HCT116 (cell line): ENCODE data around the gene EIF4E2. TPM values are rescaled to one million over a fixed set of nuclear protein-coding genes. Genes with fewer than 3 reads are reported as not detected.

Source experiments
- ATAC-seq: fragments of 200-7000 bp; cut with Tn5 transposase; 2 replicates; pipeline ENCODE4 v1.9.1; 2020; ENCODE audit warnings: mild to moderate bottlenecking, moderate library complexity
- BruUV-seq: library from RNA; stranded (reverse); fragments of 400-500 nt; replicated peaks from 2 replicates; lab custom pipeline; 2021; lab: Mats Ljungman, UMichigan
- CTCF ChIA-PET: fragments of 300-600 bp; sonication (Branson Sonifier 250); formaldehyde crosslinking; loops from one replicate; lab custom pipeline; 2021; ENCODE audit warnings: antibody characterized with exemption; lab: Charles Lee
- POLR2A ChIA-PET: fragments of 300-600, 350-600 bp; sonication (Branson Sonifier 250); formaldehyde crosslinking; loops from one replicate; lab custom pipeline; 2021; ENCODE audit warnings: antibody characterized with exemption; lab: Charles Lee
- RAD21 ChIA-PET, 2 experiments: fragments of 300-600 bp; sonication (Branson Sonifier 250); formaldehyde crosslinking; loops; one replicate each; lab custom pipeline; 2023; ENCODE audit warnings: low total read pairs in 2 of 2; ENCODE audit not compliant: uncharacterized antibody in 2 of 2, unreplicated experiment in 2 of 2, low non-redundant PET in 1 of 2; lab: Charles Lee
- DNase-seq: peaks from one replicate; pipeline ENCODE4 v3.0.0-alpha.2; 2010; ENCODE audit warnings: low read depth, low spot score
- H2AFZ ChIP-seq: fragments of 200-600 bp; shearing (Covaris generic), sonication (generic); 2 replicates; pipeline ENCODE4 v1.6.1; 2017; ENCODE audit warnings: low read depth, mixed run types, mixed read lengths, antibody characterized with exemption, low read length; ENCODE audit not compliant: poor library complexity, severe bottlenecking
- H3K27ac ChIP-seq: 2 replicates; pipeline ENCODE4 v1.5.1; 2012; ENCODE audit warnings: low read depth, low read length
- H3K27me3 ChIP-seq: fragments of 200-600 bp; sonication (generic); 2 replicates; pipeline ENCODE4 v1.6.1; 2016; ENCODE audit warnings: mixed run types, low read length, mixed read lengths; ENCODE audit not compliant: insufficient read depth
- H3K36me3 ChIP-seq, 2 experiments: fragments of 200-500 bp in 1 of 2; fragments of 200-600 bp in 1 of 2; sonication (Bioruptor generic) in 1 of 2; sonication (generic) in 1 of 2; 2 replicates each; pipeline versions ENCODE4 v1.5.1 to v1.6.1; 2014 to 2016; ENCODE audit warnings: low read length in 2 of 2, inconsistent platforms in 1 of 2, mixed read lengths in 1 of 2, mixed run types in 1 of 2; ENCODE audit not compliant: insufficient read depth in 2 of 2, control insufficient read depth in 1 of 2
- H3K4me1 ChIP-seq, 2 experiments: fragments of 200-600 bp in 1 of 2; sonication (generic) in 1 of 2; 2 replicates each; pipeline versions ENCODE4 v1.5.1 to v1.6.1; 2012 to 2017; ENCODE audit warnings: low read length in 2 of 2, inconsistent platforms in 1 of 2, mild to moderate bottlenecking in 1 of 2, mixed read lengths in 1 of 2, mixed run types in 1 of 2, moderate library complexity in 1 of 2; ENCODE audit not compliant: insufficient read depth in 2 of 2, control insufficient read depth in 1 of 2
- H3K4me2 ChIP-seq: fragments of 200-600 bp; sonication (generic); 2 replicates; pipeline ENCODE4 v1.6.1; 2017; ENCODE audit warnings: mixed run types, low read length, mixed read lengths
- H3K4me3 ChIP-seq, 2 experiments: fragments of 200-600 bp in 1 of 2; sonication (generic) in 1 of 2; replicated peaks in 1 of 2; 2 replicates each; pipeline ENCODE4 v1.5.1; 2011 to 2016; ENCODE audit warnings: low read length in 2 of 2, control low read depth in 1 of 2, low read depth in 1 of 2, mild to moderate bottlenecking in 1 of 2, mixed read lengths in 1 of 2, mixed run types in 1 of 2
- H3K79me2 ChIP-seq: fragments of 200-600 bp; sonication (generic); 2 replicates; pipeline ENCODE4 v1.6.1; 2017; ENCODE audit warnings: mild to moderate bottlenecking, mixed run types, low read length, moderate library complexity, mixed read lengths; ENCODE audit not compliant: insufficient read depth
- H3K9ac ChIP-seq: fragments of 200-600 bp; sonication (generic); 2 replicates; pipeline ENCODE4 v1.6.1; 2016; ENCODE audit warnings: low read length, mixed read lengths
- H3K9me2 ChIP-seq: fragments of 200-600 bp; sonication (generic), shearing (Covaris generic); 2 replicates; pipeline ENCODE4 v1.6.1; 2017; ENCODE audit warnings: mixed run types, mild to moderate bottlenecking, moderate library complexity; ENCODE audit not compliant: insufficient read depth
- H3K9me3 ChIP-seq, 2 experiments: fragments of 200-500 bp in 1 of 2; fragments of 200-600 bp in 1 of 2; sonication (Bioruptor generic) in 1 of 2; sonication (generic) in 1 of 2; 2 replicates each; pipeline ENCODE4 v1.6.1; 2014 to 2017; ENCODE audit warnings: low read length in 2 of 2, mixed read lengths in 2 of 2, inconsistent platforms in 1 of 2, low read depth in 1 of 2, mild to moderate bottlenecking in 1 of 2, mixed run types in 1 of 2, moderate library complexity in 1 of 2; ENCODE audit not compliant: control insufficient read depth in 1 of 2, insufficient read depth in 1 of 2
- H4K20me1 ChIP-seq: fragments of 200-600 bp; sonication (generic), shearing (Covaris generic); 2 replicates; pipeline ENCODE4 v1.6.1; 2017; ENCODE audit warnings: mixed run types, mild to moderate bottlenecking, moderate library complexity; ENCODE audit not compliant: insufficient read depth
- ATF3 ChIP-seq: IDR thresholded peaks from 2 replicates; pipeline ENCODE4 v1.6.1; 2012
- CBX3 ChIP-seq: IDR thresholded peaks from 2 replicates; pipeline ENCODE4 v1.6.1; 2012; ENCODE audit warnings: low read depth
- CTCF ChIP-seq, 3 experiments: fragments of 200-600 bp in 1 of 3; sonication (generic) in 1 of 3; IDR thresholded peaks in 2 of 3; conservative IDR thresholded peaks in 1 of 3; 2 replicates each; pipeline ENCODE4 v1.5.1; 2012 to 2017; ENCODE audit warnings: low read depth in 2 of 3, low read length in 2 of 3, antibody characterized with exemption in 1 of 3, borderline replicate concordance in 1 of 3, control low read depth in 1 of 3, mild to moderate bottlenecking in 1 of 3, mixed read lengths in 1 of 3, mixed run types in 1 of 3, moderate library complexity in 1 of 3; ENCODE audit not compliant: insufficient read depth in 1 of 3
- EGR1 ChIP-seq: IDR thresholded peaks from 2 replicates; pipeline ENCODE4 v1.6.1; 2012; ENCODE audit warnings: low read depth
- EZH2 ChIP-seq: fragments of 200-600 bp; sonication (generic); IDR thresholded peaks from 2 replicates; pipeline ENCODE4 v1.6.1; 2017; ENCODE audit warnings: antibody characterized with exemption, mixed run types
- EZH2phosphoT487 ChIP-seq: fragments of 200-600 bp; IDR thresholded peaks from 2 replicates; pipeline ENCODE4 v1.6.1; 2018; ENCODE audit warnings: antibody characterized with exemption, borderline replicate concordance
- FOSL1 ChIP-seq: IDR thresholded peaks from 2 replicates; pipeline ENCODE4 v1.6.1; 2012; ENCODE audit warnings: low read depth
- POLR2A ChIP-seq: IDR thresholded peaks from 2 replicates; pipeline ENCODE4 v1.7.0; 2011; ENCODE audit warnings: borderline replicate concordance; ENCODE audit not compliant: insufficient read depth, insufficient read length; ENCODE audit errors: extremely low read depth
- RAD21 ChIP-seq: IDR thresholded peaks from 2 replicates; pipeline ENCODE4 v1.6.1; 2012; ENCODE audit warnings: low read depth, mild to moderate bottlenecking
- SIN3A ChIP-seq: IDR thresholded peaks from 2 replicates; pipeline ENCODE4 v1.6.1; 2012; ENCODE audit warnings: low read depth
- SP1 ChIP-seq: IDR thresholded peaks from 2 replicates; pipeline ENCODE4 v1.6.1; 2012; ENCODE audit warnings: low read depth
- SRF ChIP-seq: IDR thresholded peaks from 2 replicates; pipeline ENCODE4 v1.6.1; 2012; ENCODE audit warnings: low read depth
- TCF7L2 ChIP-seq: IDR thresholded peaks from 2 replicates; pipeline ENCODE4 v1.7.0; 2011; ENCODE audit warnings: borderline replicate concordance, inconsistent platforms; ENCODE audit not compliant: insufficient read depth, insufficient read length; ENCODE audit errors: extremely low read depth
- ZNF274 ChIP-seq: fragments of 200-500 bp; sonication (Bioruptor generic); IDR thresholded peaks from 2 replicates; pipeline ENCODE4 v1.6.1; 2014; ENCODE audit warnings: mild to moderate bottlenecking, low read depth, low read length, inconsistent platforms
- intact Hi-C: fragments of 100-400 bp; cut with micrococcal nuclease; formaldehyde crosslinking; loops from 2 replicates; pipeline ENCODE4 v1.10.0; 2022
- total RNA-seq: library from RNA; stranded (reverse); gene quantifications from one replicate; pipeline ENCODE4 v1.2.1, GENCODE V29; 2021; ENCODE audit not compliant: unreplicated experiment

The EIF4E2 gene
- total RNA-seq, 1 experiment from 2014 or later = 58.6 TPM

GRCh38 chr2:232520489-232520888 is 30.0 kb upstream of the EIF4E2 start:
- intact Hi-C loops = loop anchor here (10.0 kb wide), 1 partner anchor 176 kb away; no protein-coding TSS in a partner anchor
- RAD21 ChIA-PET = interaction anchor here in 1 of 2 experiments (1.1 kb wide), 1 partner anchor 74 kb away, joined by 3 read pairs; no protein-coding TSS in a partner anchor
- Histone ChIP-seq H3K4me1 (peaks cover 0 to 6% of the 10 kb centered on the region in 2 experiments; a peak in 1 of 4 replicates), H3K36me3 (no peaks in the 10 kb centered on the region), H4K20me1 (no peaks in the 10 kb centered on the region), H3K9ac (no peak overlapping the region), H3K4me2 (no peak overlapping the region), H3K27me3 (no peaks in the 10 kb centered on the region), H2AFZ (no peak overlapping the region), H3K9me3 (no peaks in the 10 kb centered on the region), H3K4me3 (no peak overlapping the region), H3K79me2 (no peaks in the 10 kb centered on the region), H3K27ac (no peak overlapping the region), H3K9me2 (no peaks in the 10 kb centered on the region)
- DNase-seq (no peak), ATAC-seq (no peak)
- TF ChIP-seq SIN3A (no peak), EGR1 (no peak), FOSL1 (no peak), EZH2 (no peak), POLR2A (no peak), ATF3 (no peak), CTCF (IDR thresholded peaks at IDR 0.05 in 2 of 3, conservative IDR thresholded peaks at IDR 0.05 in 1 of 3; ENCODE audit: borderline replicate concordance in 1 of 3, insufficient read depth in 1 of 3, low read depth in 2 of 3, low read length in 2 of 3) (no peak), SP1 (no peak), SRF (no peak)
- POLR2A ChIA-PET = no interaction called here
- CTCF ChIA-PET = interaction anchor here (1.0 kb wide), 1 partner anchor 74 kb away, joined by 3 read pairs; no protein-coding TSS in a partner anchor
- BruUV-seq = no TSS peak

DNA sequence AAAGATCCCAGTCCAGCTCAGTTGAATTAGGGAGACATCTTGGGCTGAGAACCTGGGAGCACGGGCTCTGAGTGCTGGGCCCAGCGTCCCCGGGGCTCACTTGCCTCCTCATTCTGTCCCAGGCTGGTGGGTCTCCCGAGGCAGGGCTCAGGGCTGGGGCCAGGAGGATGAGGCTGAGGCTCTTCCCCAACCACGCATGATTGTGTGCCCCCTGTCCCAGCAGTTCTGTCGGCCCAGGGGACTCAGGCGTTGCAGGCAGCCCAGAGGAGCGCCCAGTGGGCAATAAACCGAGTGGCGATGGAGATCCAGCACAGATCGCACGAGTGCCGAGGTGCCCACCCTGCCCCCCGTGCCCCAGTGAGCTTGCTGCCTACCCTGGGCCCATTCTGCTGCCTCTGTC is 29.4 kb upstream of the EIF4E2 start:
- POLR2A ChIA-PET = no interaction called here

More for the DNA sequence above, 29.4 kb upstream of the EIF4E2 start:
- no peak for DNase-seq
- Histone ChIP-seq H4K20me1 (no peaks in the 10 kb centered on the region), H2AFZ (no peak overlapping the region), H3K27ac (no peak overlapping the region), H3K27me3 (no peaks in the 10 kb centered on the region), H3K9ac (no peak overlapping the region), H3K4me1 (peaks cover 0 to 6% of the 10 kb centered on the region in 2 experiments; a peak in 1 of 4 replicates), H3K9me2 (no peaks in the 10 kb centered on the region), H3K36me3 (no peaks in the 10 kb centered on the region), H3K4me2 (no peak overlapping the region), H3K79me2 (no peaks in the 10 kb centered on the region), H3K9me3 (no peaks in the 10 kb centered on the region), H3K4me3 (no peak overlapping the region)
- ChIA-PET CTCF (no interaction called here), RAD21 (no interaction called here)
- ATAC-seq = no peak
- no peak for TF ChIP-seq CBX3
- TF ChIP-seq SIN3A = no peak
- TF ChIP-seq ZNF274 = no peak
- no peak for TF ChIP-seq RAD21
- TF ChIP-seq EZH2phosphoT487 = no peak
- TF ChIP-seq TCF7L2 = no peak
- intact Hi-C loops = loop anchor here (10.0 kb wide), 1 partner anchor 176 kb away; no protein-coding TSS in a partner anchor
- BruUV-seq = no TSS peak
